HepG2 (cell line): ENCODE results near the gene MBLAC1. TPM values are rescaled to one million over a fixed set of nuclear protein-coding genes. Genes with fewer than 3 reads are reported as not detected.
A peak's percentile ranks its signal among the peaks of the same experiment; 100 is the strongest.

ENCODE experiments used
- ETV5 ChIP-seq: IDR thresholded peaks from 2 replicates; pipeline ENCODE4 v1.6.1; 2018; ENCODE audit warnings: missing biosample characterization, missing genetic modification reagents, inconsistent platforms, borderline replicate concordance
- MLLT10 ChIP-seq: sonication (generic); formaldehyde crosslinking; IDR thresholded peaks from 2 replicates; pipeline ENCODE4 v1.4.0; 2020; ENCODE audit warnings: missing genetic modification reagents
- SMAD3 ChIP-seq: sonication (generic); formaldehyde crosslinking; IDR thresholded peaks from 2 replicates; pipeline ENCODE4 v1.4.0; 2020; ENCODE audit warnings: missing genetic modification reagents
- SNAPC5 ChIP-seq: sonication (generic); formaldehyde crosslinking; IDR thresholded peaks from 2 replicates; pipeline ENCODE4 v1.8.1; 2023; ENCODE audit warnings: mild to moderate bottlenecking, missing genetic modification reagents, borderline replicate concordance
- TMF1 ChIP-seq: sonication (generic); formaldehyde crosslinking; IDR thresholded peaks from 2 replicates; pipeline ENCODE4 v1.8.1; 2022; ENCODE audit warnings: low read depth, missing genetic modification reagents
- YY1 ChIP-seq: IDR thresholded peaks from 2 replicates; pipeline ENCODE4 v1.6.1; 2011; ENCODE audit warnings: low read length, low read depth, moderate library complexity, mild to moderate bottlenecking; ENCODE audit not compliant: insufficient read depth, insufficient replicate concordance
- ZBTB40 ChIP-seq, 2 experiments: fragments of 450-650 bp in 1 of 2; sonication (generic) in 1 of 2; formaldehyde crosslinking in 1 of 2; IDR thresholded peaks; 2 replicates each; pipeline versions ENCODE4 v1.6.1 to v1.8.0; 2016 to 2022; ENCODE audit warnings: antibody characterized with exemption in 1 of 2, mild to moderate bottlenecking in 1 of 2, missing genetic modification reagents in 1 of 2
- ZNF646 ChIP-seq: sonication (generic); formaldehyde crosslinking; IDR thresholded peaks from 2 replicates; pipeline ENCODE4 v1.9.0; 2021; ENCODE audit warnings: mild to moderate bottlenecking, missing genetic modification reagents
- polyA plus RNA-seq, 8 experiments: library from polyadenylated mRNA; depleted of rRNA in 3 of 8; stranded (reverse) in 7 of 8; unstranded in 1 of 8; fragments of >200 nt; fragmentation: Illumina TruSeq in 4 of 8; extraction: Trizol in 4 of 8; gene quantifications; 2 replicates each; pipeline versions ENCODE4 v1.2.1 to v1.2.3, GENCODE V29; 2011 to 2016; ENCODE audit warnings: low read depth in 4 of 8, missing spikeins in 1 of 8, mixed read lengths in 1 of 8; ENCODE audit not compliant: insufficient read depth in 1 of 8
- total RNA-seq, 5 experiments: library from RNA; depleted of rRNA; stranded (reverse); fragments of >200 nt; fragmentation: Illumina TruSeq; extraction: Trizol; gene quantifications; 2 replicates each; pipeline ENCODE4 v1.2.3, GENCODE V29; 2016; ENCODE audit warnings: low read depth in 1 of 5

The MBLAC1 gene
- total and polyA plus RNA-seq, 2 of the 13 experiments (the other 11 are each of a cell fraction or from before 2014, with no cell fraction given) = 0.79 to 2.1 TPM

DNA sequence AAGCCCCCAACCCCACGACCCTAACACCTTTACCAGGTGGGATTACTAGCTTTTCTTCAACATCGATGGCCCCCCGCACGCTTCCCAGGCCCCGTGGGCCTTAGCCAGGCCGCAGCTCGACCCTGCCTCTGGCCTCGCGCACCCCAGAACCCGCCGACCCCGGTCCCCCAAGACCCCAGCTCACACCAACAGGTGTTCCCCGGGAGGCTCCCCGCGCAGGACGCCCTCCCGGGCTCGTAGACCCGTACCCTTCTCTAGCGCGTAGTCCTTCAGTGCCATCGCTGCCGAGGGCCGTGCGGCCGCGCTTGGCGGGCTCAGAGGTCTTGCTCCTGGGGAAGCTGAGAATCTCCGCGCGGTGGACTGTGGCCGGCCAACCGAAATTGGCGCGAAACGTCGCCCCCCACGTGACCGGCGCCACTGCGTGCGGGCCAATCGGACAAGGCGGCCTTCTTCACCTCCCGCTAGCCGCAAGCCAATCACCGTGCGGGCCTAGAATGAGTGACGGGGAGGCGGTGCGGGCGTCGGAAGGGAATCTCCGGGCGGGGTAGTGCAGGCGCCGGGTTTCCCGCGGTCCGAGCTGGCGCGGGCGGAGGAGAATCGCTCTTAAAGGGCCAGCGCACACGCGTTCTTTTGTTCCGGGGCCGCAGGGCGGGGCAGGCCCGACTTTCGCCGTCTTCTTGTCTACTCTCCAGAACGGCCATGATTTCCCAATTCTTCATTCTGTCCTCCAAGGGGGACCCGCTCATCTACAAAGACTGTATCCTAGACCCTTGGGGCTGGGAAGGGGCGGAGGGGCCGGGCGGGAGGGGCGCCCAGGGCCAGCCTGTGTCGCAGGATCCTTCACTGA, 25.5 kb upstream of the MBLAC1 start, which contains the start of the genes AP4M1 and MCM7 (continued):
- no peak for TF ChIP-seq ZBTB40 (IDR thresholded peaks at IDR 0.05)
- no peak; the same call in 1 of the 2 replicates for TF ChIP-seq ZBTB40 (CRISPR knock-in tag; IDR thresholded peaks at IDR 0.05)
- TF ChIP-seq MLLT10 (CRISPR knock-in tag) = no peak
- TF ChIP-seq SNAPC5 (CRISPR knock-in tag) = peak; percentile 87; the same call in 1 of the 2 replicates
- no peak for TF ChIP-seq ZNF646 (CRISPR knock-in tag)
- TF ChIP-seq TMF1 (CRISPR knock-in tag) = peak; percentile 77
- peak; percentile 55 for TF ChIP-seq YY1
- TF ChIP-seq ETV5 = peak; percentile 5; the same call in 1 of the 2 replicates
- no peak for TF ChIP-seq SMAD3 (CRISPR knock-in tag)
